Ovary (tissue), 3 donors: Measurements from ENCODE around the gene PGAM2.

Experiments
- CTCF ChIP-seq, 3 donors: fragments of 450-650 bp in 2 of 3; fragments of 200-600 bp in 1 of 3; IDR thresholded peaks; one replicate each; pipeline versions ENCODE4 v1.5.1 to v1.8.0; 2016 to 2022; ENCODE audit warnings: antibody characterized with exemption in 3 of 3, mild to moderate bottlenecking in 1 of 3
- POLR2A ChIP-seq: fragments of 450-650 bp; IDR thresholded peaks from one replicate; pipeline ENCODE4 v1.6.1; 2017; ENCODE audit warnings: antibody characterized with exemption, mild to moderate bottlenecking, moderate library complexity
- donor health status: DM: no; HTN: no; CAD: no.

- TF ChIP-seq CTCF (IDR thresholded peaks at IDR 0.05) (no peak), POLR2A (no peak)
Observed at GRCh38 chr7:44052771-44053365, 12.5 kb downstream of the PGAM2 start.
